NCI-H82 treated with DMSO at 0.1 percent for 48 hours (cell line): ENCODE measurements around the gene CRACR2B.

Source experiments
- DNase-seq: peaks from one replicate; lab custom pipeline; 2025; ENCODE audit not compliant: unreplicated experiment; lab: John Stamatoyannopoulos, UW

CRACR2B gene

GRCh38 chr11:827897-828192 lies at the start of gene CRACR2B:
Gene CRACR2B, plus strand, starts transcription at chr11:827919. Its CDS starts 689 bp downstream, at chr11:828608.
- no peak for DNase-seq

GRCh38 chr11:778976-779954 lies 48.5 kb upstream of the CRACR2B start:
- DNase-seq: no peak

- DNase-seq: no peak
Measured at GRCh38 chr11:779955-780532, 47.7 kb upstream of the CRACR2B start.

- DNase-seq: no peak
Measured at GRCh38 chr11:782264-783174, 45.2 kb upstream of the CRACR2B start.

- peak; percentile 73 for DNase-seq
Measured at GRCh38 chr11:783581-784015, 44.1 kb upstream of the CRACR2B start.

- no peak for DNase-seq
Measured at GRCh38 chr11:786235-787083, 41.3 kb upstream of the CRACR2B start.

- DNase-seq: no peak
Measured at GRCh38 chr11:787084-787675, 40.5 kb upstream of the CRACR2B start.

GRCh38 chr11:788009-788640 lies 39.6 kb upstream of the CRACR2B start:
- DNase-seq: no peak

- DNase-seq: no peak
Measured at GRCh38 chr11:788953-789940, 38.5 kb upstream of the CRACR2B start.

GRCh38 chr11:789943-790342 lies 37.8 kb upstream of the CRACR2B start, which contains the start of gene CEND1:
Gene CEND1, minus strand, starts transcription at chr11:790090. Its CDS starts 1,514 bp downstream, at chr11:788576.
- no peak for DNase-seq

- no peak for DNase-seq
Measured at GRCh38 chr11:790721-791564, 36.8 kb upstream of the CRACR2B start.

GRCh38 chr11:791658-792534 lies 35.8 kb upstream of the CRACR2B start:
- DNase-seq: no peak

- no peak for DNase-seq
Measured at GRCh38 chr11:792535-792821, 35.2 kb upstream of the CRACR2B start.

GRCh38 chr11:792873-793272 lies 34.8 kb upstream of the CRACR2B start:
- no peak for DNase-seq

GRCh38 chr11:793556-793955 lies 34.2 kb upstream of the CRACR2B start:
- DNase-seq: no peak

GRCh38 chr11:794013-794765 lies 33.5 kb upstream of the CRACR2B start:
- DNase-seq: no peak
